GM10248 (cell line): ENCODE results near the gene COL17A1.
A peak's percentile ranks its signal among the peaks of the same experiment; 100 is the strongest.

Experiments used
- CTCF ChIA-PET: fragments of 300-600 bp; sonication (Branson Sonifier 250); formaldehyde crosslinking; extraction: SDS; loops from one replicate; lab custom pipeline; 2021; ENCODE audit warnings: antibody characterized with exemption; lab: Yijun Ruan, JAX
- POLR2A ChIA-PET: fragments of 350-650 bp; sonication (Branson Sonifier 250); formaldehyde crosslinking; extraction: SDS; loops from one replicate; lab custom pipeline; 2020; ENCODE audit warnings: antibody characterized with exemption; lab: Yijun Ruan, JAX
- DNase-seq: peaks from one replicate; pipeline ENCODE4 v3.0.0; 2012; ENCODE audit errors: extremely low spot score
- CTCF ChIP-seq: IDR thresholded peaks from 2 replicates; pipeline ENCODE4 v1.5.1; 2012; ENCODE audit warnings: mild to moderate bottlenecking, low read depth; ENCODE audit errors: extremely low read depth, missing control alignments, control extremely low read depth

COL17A1 gene

GRCh38 chr10:104053201-104053600 is 32.5 kb downstream of the COL17A1 start:
- no peak for DNase-seq
- CTCF ChIA-PET, result interaction anchor here (1.5 kb wide), 1 partner anchor 16 kb away, joined by 3 read pairs; no protein-coding TSS in a partner anchor
- POLR2A ChIA-PET, result no interaction called here
- TF ChIP-seq CTCF, result no peak

- ChIA-PET CTCF (interaction anchor here (1.5 kb wide), 1 partner anchor 15 kb away, joined by 3 read pairs; no protein-coding TSS in a partner anchor), POLR2A (no interaction called here)
- no peak for DNase-seq
These were observed 33.2 kb downstream of the COL17A1 start for GRCh38 chr10:104052431-104052830.

GRCh38 chr10:104049504-104050250 is 36.0 kb downstream of the COL17A1 start:
- POLR2A ChIA-PET, result no interaction called here
- CTCF ChIA-PET, result no interaction called here
- DNase-seq, result no peak
- no peak for TF ChIP-seq CTCF

More at GRCh38 chr10:104052431-104052830, 33.2 kb downstream of the COL17A1 start:
- no peak for TF ChIP-seq CTCF

- POLR2A ChIA-PET, result no interaction called here
- TF ChIP-seq CTCF, result no peak
These were observed 39.0 kb downstream of the COL17A1 start for GRCh38 chr10:104046651-104047050.

GRCh38 chr10:104045151-104046089 is 40.3 kb downstream of the COL17A1 start:
- peak; percentile 44 for DNase-seq
- peak; percentile 36 for TF ChIP-seq CTCF
- POLR2A ChIA-PET, result no interaction called here
- CTCF ChIA-PET, result interaction anchor here (1.0 to 1.3 kb wide), 2 partner anchors 10 to 76 kb away, joined by 3 read pairs; partner anchors contain the start of gene SFR1

More at GRCh38 chr10:104046651-104047050, 39.0 kb downstream of the COL17A1 start:
- CTCF ChIA-PET, result no interaction called here
- DNase-seq, result no peak

- CTCF ChIA-PET, result no interaction called here
- POLR2A ChIA-PET, result no interaction called here
These were observed 41.8 kb downstream of the COL17A1 start for GRCh38 chr10:104043854-104044253.

More at GRCh38 chr10:104043854-104044253, 41.8 kb downstream of the COL17A1 start:
- no peak for TF ChIP-seq CTCF
- DNase-seq, result peak; percentile 4
